Stimulated activated CD8-positive, alpha-beta memory T cell treated with anti-CD3 and anti-CD28 coated beads, Interleukin-12 subunit alpha, Interleukin-12 subunit beta, amount 100 ng/mL, for 4 hours (primary cell): ENCODE results near the gene LAD1.

ENCODE experiments used
- DNase-seq: peaks from one replicate; pipeline ENCODE4 v3.0.0-alpha.2; 2020; ENCODE audit warnings: low read depth

The LAD1 gene, protein sequence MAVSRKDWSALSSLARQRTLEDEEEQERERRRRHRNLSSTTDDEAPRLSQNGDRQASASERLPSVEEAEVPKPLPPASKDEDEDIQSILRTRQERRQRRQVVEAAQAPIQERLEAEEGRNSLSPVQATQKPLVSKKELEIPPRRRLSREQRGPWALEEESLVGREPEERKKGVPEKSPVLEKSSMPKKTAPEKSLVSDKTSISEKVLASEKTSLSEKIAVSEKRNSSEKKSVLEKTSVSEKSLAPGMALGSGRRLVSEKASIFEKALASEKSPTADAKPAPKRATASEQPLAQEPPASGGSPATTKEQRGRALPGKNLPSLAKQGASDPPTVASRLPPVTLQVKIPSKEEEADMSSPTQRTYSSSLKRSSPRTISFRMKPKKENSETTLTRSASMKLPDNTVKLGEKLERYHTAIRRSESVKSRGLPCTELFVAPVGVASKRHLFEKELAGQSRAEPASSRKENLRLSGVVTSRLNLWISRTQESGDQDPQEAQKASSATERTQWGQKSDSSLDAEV

GRCh38 chr1:201399018-201399351 is at the start of gene LAD1:
TSS of gene LAD1 (minus strand) at chr1:201399324. CDS start at chr1:201399306, 18 bp downstream.
- DNase-seq, result no peak

- DNase-seq, result peak; percentile 21
These were observed 49.1 kb upstream of the LAD1 start for GRCh38 chr1:201447903-201448871.

- DNase-seq, result no peak
These were observed 46.2 kb upstream of the LAD1 start for GRCh38 chr1:201445310-201445709.

- no peak for DNase-seq
These were observed 45.7 kb upstream of the LAD1 start for GRCh38 chr1:201444792-201445191.

DNA sequence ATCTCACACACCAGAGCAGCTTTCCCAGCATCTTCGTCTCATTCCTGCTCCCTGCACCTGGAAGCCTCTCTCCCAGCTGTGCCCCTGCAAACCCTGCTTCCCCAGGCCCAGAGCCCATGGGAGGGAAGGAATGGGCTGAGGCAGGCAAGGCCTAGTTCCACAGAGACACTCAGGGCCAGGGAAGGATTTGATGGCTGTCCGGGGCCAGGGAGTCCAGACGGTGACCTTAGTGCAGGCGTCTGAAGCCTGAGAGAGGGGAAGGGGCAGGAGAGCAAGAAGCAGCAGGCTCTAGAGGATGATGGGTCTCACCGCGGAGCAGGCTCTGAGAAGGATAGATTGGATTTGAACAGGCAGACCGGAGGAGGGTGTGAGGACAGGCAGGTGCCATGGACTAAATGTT is 44.6 kb upstream of the LAD1 start:
- no peak for DNase-seq

DNA sequence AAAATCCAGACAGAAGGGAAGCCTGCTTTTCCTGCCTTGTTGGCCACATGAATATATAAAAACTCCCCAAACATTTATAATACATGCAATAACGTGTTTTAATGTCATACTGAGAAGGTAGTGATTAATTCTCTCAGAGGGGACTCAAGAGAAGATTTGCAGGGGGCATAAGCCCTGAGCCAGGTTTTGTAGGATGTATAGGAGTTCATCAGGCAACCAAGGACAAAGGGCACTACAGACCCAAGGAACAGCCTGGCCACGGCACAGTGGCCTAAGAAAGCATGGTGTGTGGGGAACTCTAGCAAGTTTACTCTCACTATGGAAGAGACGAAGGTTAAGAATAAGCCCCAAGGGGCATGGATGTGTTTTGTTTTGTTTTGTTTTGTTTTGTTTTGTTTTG is 37.8 kb upstream of the LAD1 start:
- DNase-seq, result no peak

GRCh38 chr1:201436393-201436792 is 37.3 kb upstream of the LAD1 start:
- no peak for DNase-seq

DNA sequence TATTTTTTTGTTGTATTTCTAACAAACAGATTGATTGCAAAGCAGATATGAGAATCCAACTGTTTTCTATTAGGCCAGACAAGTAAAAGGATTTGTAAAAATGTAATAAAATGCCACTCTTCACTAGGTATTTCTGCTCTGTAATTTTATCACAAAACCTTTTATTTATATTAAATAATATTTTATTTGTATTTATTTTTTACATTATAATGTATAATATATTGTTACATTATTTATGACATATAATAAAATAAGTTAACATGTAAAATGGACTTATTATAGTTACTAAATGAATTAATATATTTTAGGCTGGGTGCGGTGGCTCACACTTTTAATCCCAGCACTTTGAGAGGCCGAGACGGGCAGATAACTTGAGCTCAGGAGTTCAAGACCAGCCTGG is 35.1 kb upstream of the LAD1 start:
- no peak for DNase-seq

DNA sequence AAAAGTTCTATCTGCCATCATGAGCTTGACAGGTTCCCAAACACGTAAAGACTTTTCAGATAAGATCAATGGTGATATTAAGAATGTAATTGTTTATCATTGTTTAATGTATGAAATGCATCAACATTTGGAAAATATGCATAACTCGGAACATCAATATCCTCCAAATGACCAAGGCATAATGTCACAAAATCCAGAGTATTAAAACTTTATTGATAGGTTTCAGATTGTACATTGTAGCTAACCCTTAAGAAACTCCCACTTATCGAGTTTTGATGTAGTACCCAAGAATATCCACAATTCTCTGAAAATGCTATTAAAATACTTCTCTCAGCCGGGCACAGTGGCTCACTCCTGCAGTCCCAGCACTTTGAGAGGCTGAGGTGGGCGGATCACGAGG is 34.5 kb upstream of the LAD1 start:
- no peak for DNase-seq

- DNase-seq, result no peak
These were observed 31.7 kb upstream of the LAD1 start for GRCh38 chr1:201430776-201431175.

DNA sequence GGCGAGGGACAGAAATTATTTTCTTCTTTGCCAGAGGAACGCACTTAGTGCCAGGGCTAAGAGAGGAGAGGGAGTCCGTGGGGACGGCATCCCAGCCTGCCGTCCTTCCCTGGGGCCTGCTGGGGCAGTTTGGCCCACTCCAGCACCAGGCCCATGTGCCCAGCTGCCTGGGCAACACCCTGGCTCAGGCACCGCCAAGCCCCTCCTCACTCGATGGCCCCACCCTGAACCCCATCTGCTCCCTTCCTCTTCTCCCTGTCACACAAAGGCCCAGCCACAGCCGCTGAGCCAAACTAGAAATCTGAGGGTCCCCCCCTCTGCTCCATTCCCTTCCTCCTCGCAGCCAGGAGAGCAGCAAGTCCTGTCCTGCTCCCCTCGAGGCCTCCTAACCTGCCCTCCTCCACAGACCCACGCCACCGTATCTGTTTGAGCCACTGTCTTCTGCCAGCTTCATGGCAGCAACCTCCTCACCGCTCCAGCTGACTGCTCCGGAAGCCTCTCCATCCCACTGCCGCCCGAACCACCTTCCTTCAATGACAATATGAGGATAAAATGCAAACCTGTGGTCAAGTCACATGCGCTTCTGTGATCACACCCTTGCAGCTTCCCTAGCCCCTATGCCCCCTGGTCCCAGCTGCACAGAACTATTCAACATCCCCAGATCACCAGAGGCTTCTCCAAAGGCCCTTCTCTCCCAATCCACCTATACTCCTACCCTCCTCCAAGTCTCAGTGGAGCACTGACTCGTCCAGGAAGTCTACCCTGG is 30.8 kb upstream of the LAD1 start:
- no peak for DNase-seq

DNA sequence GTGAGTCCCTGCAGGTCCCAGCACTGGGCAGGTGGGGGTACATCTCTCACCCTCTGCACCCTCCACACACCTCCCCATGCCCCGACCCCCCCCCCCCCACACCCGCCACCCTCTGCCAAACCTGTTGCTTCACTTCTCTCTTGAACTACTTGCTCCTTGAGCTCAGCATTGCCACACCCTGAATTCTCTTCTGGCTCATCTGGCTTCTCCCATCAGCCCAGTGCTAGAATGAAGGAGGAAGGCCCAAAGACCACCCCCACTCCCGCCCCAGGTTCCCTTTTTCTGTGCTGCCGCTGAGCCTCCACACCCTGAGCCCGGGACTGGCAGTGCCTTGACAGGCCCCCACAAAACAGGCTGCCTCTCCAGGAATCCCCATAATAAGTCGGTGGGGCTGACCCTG is 28.8 kb upstream of the LAD1 start:
- DNase-seq, result no peak

GRCh38 chr1:201426479-201427310 is 27.6 kb upstream of the LAD1 start:
- DNase-seq, result no peak

- no peak for DNase-seq
These were observed 25.0 kb upstream of the LAD1 start for GRCh38 chr1:201424146-201424545.

DNA sequence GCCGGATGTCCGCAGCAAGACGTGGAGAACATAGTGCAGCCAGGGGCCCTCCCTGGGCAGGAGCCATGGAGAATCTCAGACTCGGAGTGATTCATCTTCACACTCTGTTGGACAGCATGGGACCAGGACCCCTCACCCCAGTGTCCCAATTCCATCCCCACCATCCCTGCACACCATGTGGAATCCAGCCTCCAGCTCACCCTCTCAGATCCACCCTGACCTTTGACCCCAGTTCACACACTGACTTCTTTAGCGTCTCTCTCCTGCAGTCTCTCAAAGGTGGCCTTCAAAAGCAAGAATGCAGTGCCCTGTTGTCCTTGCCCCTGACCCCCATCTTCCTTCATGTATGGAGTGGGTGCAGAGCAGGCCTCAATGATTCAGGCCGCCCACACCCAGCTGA is 24.5 kb upstream of the LAD1 start:
- no peak for DNase-seq

DNA sequence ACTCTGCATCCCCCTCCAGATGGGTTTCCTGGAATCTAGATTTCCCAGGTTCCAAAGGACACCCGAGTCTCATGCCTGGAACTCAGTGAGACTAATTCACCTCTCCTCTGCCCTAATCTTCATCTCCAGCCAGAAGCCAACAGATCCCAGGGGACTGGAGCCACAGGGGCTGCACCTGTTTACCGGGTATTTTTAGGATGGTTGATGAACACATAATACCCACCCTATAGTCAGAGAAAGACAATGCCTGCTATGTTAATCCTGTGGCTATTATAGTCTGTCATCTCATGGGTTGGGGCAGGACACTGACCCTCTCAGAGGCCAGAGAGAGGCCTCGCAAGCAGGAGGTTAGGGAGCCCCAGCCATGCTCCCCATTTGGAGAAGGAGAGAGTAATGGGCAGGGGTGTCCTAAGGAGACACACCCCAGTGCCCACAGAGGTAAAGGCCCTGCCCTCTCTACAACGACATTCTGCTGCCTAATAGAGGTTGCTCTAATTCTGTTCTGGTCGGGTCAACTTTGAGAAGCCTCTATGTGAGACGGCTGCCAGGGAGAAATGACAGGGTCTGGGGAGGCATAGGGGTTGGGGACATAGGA is 23.4 kb upstream of the LAD1 start:
- no peak for DNase-seq

DNA sequence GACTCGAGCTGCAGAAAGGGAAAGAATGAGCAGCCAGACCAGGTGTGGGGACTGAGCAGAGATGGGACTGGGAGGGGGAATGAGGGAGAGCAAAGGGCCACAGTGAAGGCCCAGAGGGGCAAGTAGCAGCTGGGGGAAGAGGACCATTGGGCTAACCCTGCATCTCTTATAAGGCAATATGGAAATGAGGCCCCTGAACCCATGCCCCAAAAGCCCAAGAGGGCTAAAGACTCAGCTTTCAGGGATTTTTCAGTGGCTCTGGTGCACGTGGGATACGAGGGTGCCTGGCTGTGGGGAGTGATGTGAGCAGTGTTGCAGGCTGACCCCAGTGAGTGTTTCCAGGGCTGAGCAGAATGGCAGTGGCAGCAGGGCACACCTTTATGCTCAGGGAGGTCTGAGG is 22.9 kb upstream of the LAD1 start:
- DNase-seq, result no peak

GRCh38 chr1:201421041-201421440 is 21.9 kb upstream of the LAD1 start:
- no peak for DNase-seq

DNA sequence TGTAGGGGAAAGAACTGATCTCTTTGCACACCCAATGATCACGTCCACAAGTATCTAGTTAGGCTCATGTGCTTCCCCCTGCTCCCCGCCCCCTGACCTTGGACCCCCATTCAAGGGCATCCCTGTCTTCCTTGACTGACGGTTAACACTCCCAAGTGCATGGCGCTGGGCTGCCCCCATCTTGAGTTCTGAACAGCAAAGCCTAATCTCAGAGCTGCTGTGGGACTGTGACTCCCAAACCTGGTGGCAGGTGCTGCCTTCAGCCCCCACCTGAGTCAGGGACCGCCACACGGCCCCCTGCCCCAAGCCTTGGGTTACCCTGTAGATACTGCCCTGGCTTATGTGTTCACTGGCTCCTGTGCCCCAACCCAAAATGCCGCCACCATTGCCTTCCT is 21.5 kb upstream of the LAD1 start:
- no peak for DNase-seq

GRCh38 chr1:201419746-201420607 is 20.9 kb upstream of the LAD1 start:
- DNase-seq, result no peak
